ENCODE results near the gene CLK3.

CLK3 gene

GRCh38 chr15:74626336-74626735 is 10.7 kb downstream of the CLK3 start:
- Histone ChIP-seq H3K23ac (ENCODE audit: low read length) (no peak overlapping the region), H3K27ac (ENCODE audit: low read depth, low read length) (no peak overlapping the region), H4K8ac (ENCODE audit: low read depth, low read length) (no peak overlapping the region), H3K79me1 (ENCODE audit: low read length) (no peaks in the 10 kb centered on the region), H3K14ac (ENCODE audit: low read length) (no peak overlapping the region), H4K12ac (ENCODE audit: low read depth, low read length) (no peak overlapping the region), H3K4me3 (ENCODE audit: low read depth, low read length) (no peak overlapping the region), H3K18ac (ENCODE audit: low read length) (no peak overlapping the region), H2AK5ac (ENCODE audit: low read length) (no peak overlapping the region), H3K9me3 (ENCODE audit: insufficient read depth, low read depth, low read length) (no peaks in the 10 kb centered on the region), H2BK120ac (ENCODE audit: insufficient read depth, low read length, poor library complexity) (no peak overlapping the region), H2BK5ac (ENCODE audit: low read depth, low read length, poor library complexity) (no peak overlapping the region), H3K4me2 (ENCODE audit: low read length) (no peak overlapping the region), H3K4me1 (ENCODE audit: control insufficient read depth in 1 of 2, insufficient read depth in 2 of 2, low read length in 2 of 2) (no peaks in the 10 kb centered on the region), H2AFZ (ENCODE audit: insufficient read depth, low read length, poor library complexity) (no peak overlapping the region), H4K91ac (ENCODE audit: low read depth, low read length) (no peak overlapping the region), H2BK12ac (ENCODE audit: low read length) (no peak overlapping the region), H3K4ac (ENCODE audit: low read depth, low read length) (no peak overlapping the region), H3K36me3 (ENCODE audit: control insufficient read depth in 1 of 2, insufficient read depth in 2 of 2, low read length in 2 of 2) (peaks cover 98% of the 10 kb centered on the region in 2 experiments), H3K79me2 (ENCODE audit: control insufficient read depth, insufficient read depth, low read length, poor library complexity) (no peaks in the 10 kb centered on the region), H3K9ac (ENCODE audit: low read length) (no peak overlapping the region), H3K27me3 (ENCODE audit: insufficient read depth, low read length) (no peaks in the 10 kb centered on the region)
- no peak for DNase-seq
- no CpG with 5 or more reads among the region's 7 CpGs for WGBS (ENCODE audit: extremely low coverage, insufficient coverage, insufficient read length)

DNA sequence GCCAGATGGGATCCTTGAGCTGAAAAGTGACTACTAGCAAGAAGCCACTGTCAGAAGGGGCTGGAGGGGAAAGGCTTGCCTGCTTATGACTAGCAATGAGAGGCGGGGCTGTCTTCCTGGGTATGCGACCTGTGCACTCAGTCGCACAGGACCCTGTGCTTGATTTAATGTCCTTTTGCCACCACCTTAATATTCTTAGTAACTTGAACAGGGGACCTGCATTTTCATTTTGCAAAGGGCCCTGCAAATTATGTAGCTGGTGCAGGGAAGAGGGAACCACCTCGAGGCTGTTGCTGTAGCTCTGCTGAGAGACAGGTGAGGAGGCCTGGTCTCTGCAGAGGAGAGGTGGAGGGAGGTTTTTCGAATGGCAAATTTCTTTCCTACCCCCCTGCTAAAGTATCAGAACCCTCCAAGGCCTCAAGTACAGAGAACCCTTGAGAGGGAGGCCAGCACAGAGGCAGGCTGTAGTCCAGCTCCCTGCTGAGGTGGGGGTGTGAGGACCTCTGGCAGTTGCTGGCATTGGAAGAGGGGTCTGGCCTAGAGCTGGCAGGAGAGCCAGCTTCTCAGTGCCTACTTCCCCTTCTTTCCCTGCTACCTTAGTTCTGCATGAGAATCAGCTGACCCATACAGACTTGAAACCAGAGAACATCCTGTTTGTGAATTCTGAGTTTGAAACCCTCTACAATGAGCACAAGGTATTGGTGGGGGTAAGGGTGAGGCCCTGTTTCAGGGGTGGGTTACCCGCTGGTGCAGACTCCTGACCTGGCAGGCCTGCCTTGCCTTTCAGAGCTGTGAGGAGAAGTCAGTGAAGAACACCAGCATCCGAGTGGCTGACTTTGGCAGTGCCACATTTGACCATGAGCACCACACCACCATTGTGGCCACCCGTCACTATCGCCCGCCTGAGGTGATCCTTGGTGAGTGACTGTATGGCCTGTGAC is 11.4 kb downstream of the CLK3 start:
- Histone ChIP-seq H4K8ac (ENCODE audit: low read depth, low read length) (no peak overlapping the region), H4K12ac (ENCODE audit: low read depth, low read length) (no peak overlapping the region), H3K4me1 (ENCODE audit: control insufficient read depth in 1 of 2, insufficient read depth in 2 of 2, low read length in 2 of 2) (no peaks in the 10 kb centered on the region), H2BK5ac (ENCODE audit: low read depth, low read length, poor library complexity) (no peak overlapping the region), H3K27me3 (ENCODE audit: insufficient read depth, low read length) (no peaks in the 10 kb centered on the region), H2BK120ac (ENCODE audit: insufficient read depth, low read length, poor library complexity) (no peak overlapping the region), H3K36me3 (ENCODE audit: control insufficient read depth in 1 of 2, insufficient read depth in 2 of 2, low read length in 2 of 2) (peaks cover 95 to 96% of the 10 kb centered on the region in 2 experiments), H3K79me1 (ENCODE audit: low read length) (no peaks in the 10 kb centered on the region), H3K27ac (ENCODE audit: low read depth, low read length) (no peak overlapping the region), H4K91ac (ENCODE audit: low read depth, low read length) (no peak overlapping the region), H3K79me2 (ENCODE audit: control insufficient read depth, insufficient read depth, low read length, poor library complexity) (no peaks in the 10 kb centered on the region), H3K9ac (ENCODE audit: low read length) (no peak overlapping the region), H2AFZ (ENCODE audit: insufficient read depth, low read length, poor library complexity) (no peak overlapping the region), H2AK5ac (ENCODE audit: low read length) (no peak overlapping the region), H3K9me3 (ENCODE audit: insufficient read depth, low read depth, low read length) (no peaks in the 10 kb centered on the region), H3K18ac (ENCODE audit: low read length) (no peak overlapping the region), H3K4me2 (ENCODE audit: low read length) (no peak overlapping the region), H2BK12ac (ENCODE audit: low read length) (no peak overlapping the region), H3K4me3 (ENCODE audit: low read depth, low read length) (no peak overlapping the region), H3K4ac (ENCODE audit: low read depth, low read length) (no peak overlapping the region), H3K14ac (ENCODE audit: low read length) (no peak overlapping the region), H3K23ac (ENCODE audit: low read length) (no peak overlapping the region)
- WGBS (ENCODE audit: extremely low coverage, insufficient coverage, insufficient read length), result no CpG with 5 or more reads among the region's 10 CpGs
- no peak for DNase-seq

DNA sequence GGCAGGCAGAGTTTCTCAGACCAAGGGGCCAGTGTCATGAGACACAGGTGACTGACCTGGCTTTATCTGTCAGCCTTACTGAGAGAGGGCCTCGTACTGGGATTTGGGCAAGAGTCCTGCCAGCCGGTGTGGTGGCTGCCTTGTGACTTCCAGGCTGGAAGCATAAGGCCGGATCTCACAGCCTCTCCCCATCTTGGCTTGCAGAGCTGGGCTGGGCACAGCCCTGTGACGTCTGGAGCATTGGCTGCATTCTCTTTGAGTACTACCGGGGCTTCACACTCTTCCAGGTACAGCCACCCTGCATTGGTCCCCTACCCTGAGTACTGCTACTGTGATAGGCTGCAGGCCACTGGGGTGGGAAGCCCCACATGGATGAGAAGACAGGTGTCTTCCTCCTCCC is 12.1 kb downstream of the CLK3 start:
- no peak overlapping the region for H2BK12ac ChIP-seq (ENCODE audit: low read length)
- H3K27me3 ChIP-seq (ENCODE audit: insufficient read depth, low read length), result no peaks in the 10 kb centered on the region
- no peak overlapping the region for H3K4me3 ChIP-seq (ENCODE audit: low read depth, low read length)
- no peak overlapping the region for H4K8ac ChIP-seq (ENCODE audit: low read depth, low read length)
- H3K9ac ChIP-seq (ENCODE audit: low read length), result no peak overlapping the region
- no peak overlapping the region for H2BK120ac ChIP-seq (ENCODE audit: insufficient read depth, low read length, poor library complexity)
- no peaks in the 10 kb centered on the region for H3K79me1 ChIP-seq (ENCODE audit: low read length)
- H3K4me2 ChIP-seq (ENCODE audit: low read length), result no peak overlapping the region
- no CpG with 5 or more reads among the region's 5 CpGs for WGBS (ENCODE audit: extremely low coverage, insufficient coverage, insufficient read length)
- H3K36me3 ChIP-seq (ENCODE audit: control insufficient read depth in 1 of 2, insufficient read depth in 2 of 2, low read length in 2 of 2), result peaks cover 95 to 96% of the 10 kb centered on the region in 2 experiments
- no peak overlapping the region for H3K27ac ChIP-seq (ENCODE audit: low read depth, low read length)
- DNase-seq, result no peak
- H3K14ac ChIP-seq (ENCODE audit: low read length), result no peak overlapping the region
- no peak overlapping the region for H4K12ac ChIP-seq (ENCODE audit: low read depth, low read length)
- H3K79me2 ChIP-seq (ENCODE audit: control insufficient read depth, insufficient read depth, low read length, poor library complexity), result no peaks in the 10 kb centered on the region
- no peak overlapping the region for H4K91ac ChIP-seq (ENCODE audit: low read depth, low read length)
- H3K4ac ChIP-seq (ENCODE audit: low read depth, low read length), result no peak overlapping the region
- H3K9me3 ChIP-seq (ENCODE audit: insufficient read depth, low read depth, low read length), result no peaks in the 10 kb centered on the region
- H3K4me1 ChIP-seq (ENCODE audit: control insufficient read depth in 1 of 2, insufficient read depth in 2 of 2, low read length in 2 of 2), result no peaks in the 10 kb centered on the region
- H3K23ac ChIP-seq (ENCODE audit: low read length), result no peak overlapping the region
- no peak overlapping the region for H3K18ac ChIP-seq (ENCODE audit: low read length)
- H2AK5ac ChIP-seq (ENCODE audit: low read length), result no peak overlapping the region
- no peak overlapping the region for H2AFZ ChIP-seq (ENCODE audit: insufficient read depth, low read length, poor library complexity)
- H2BK5ac ChIP-seq (ENCODE audit: low read depth, low read length, poor library complexity), result no peak overlapping the region

- H3K27ac ChIP-seq (ENCODE audit: low read depth, low read length), result no peak overlapping the region
- H3K9me3 ChIP-seq (ENCODE audit: insufficient read depth, low read depth, low read length), result no peaks in the 10 kb centered on the region
- no peaks in the 10 kb centered on the region for H3K79me1 ChIP-seq (ENCODE audit: low read length)
- H2BK5ac ChIP-seq (ENCODE audit: low read depth, low read length, poor library complexity), result no peak overlapping the region
- H3K9ac ChIP-seq (ENCODE audit: low read length), result no peak overlapping the region
- H2AK5ac ChIP-seq (ENCODE audit: low read length), result no peak overlapping the region
- no peak overlapping the region for H3K14ac ChIP-seq (ENCODE audit: low read length)
- H4K91ac ChIP-seq (ENCODE audit: low read depth, low read length), result no peak overlapping the region
- H4K8ac ChIP-seq (ENCODE audit: low read depth, low read length), result no peak overlapping the region
- H2BK12ac ChIP-seq (ENCODE audit: low read length), result no peak overlapping the region
- no CpG with 5 or more reads among the region's 3 CpGs for WGBS (ENCODE audit: extremely low coverage, insufficient coverage, insufficient read length)
- DNase-seq, result no peak
- H3K4me3 ChIP-seq (ENCODE audit: low read depth, low read length), result no peak overlapping the region
- no peaks in the 10 kb centered on the region for H3K4me1 ChIP-seq (ENCODE audit: control insufficient read depth in 1 of 2, insufficient read depth in 2 of 2, low read length in 2 of 2)
- H3K4me2 ChIP-seq (ENCODE audit: low read length), result no peak overlapping the region
- peaks cover 95 to 96% of the 10 kb centered on the region in 2 experiments for H3K36me3 ChIP-seq (ENCODE audit: control insufficient read depth in 1 of 2, insufficient read depth in 2 of 2, low read length in 2 of 2)
- no peak overlapping the region for H3K18ac ChIP-seq (ENCODE audit: low read length)
- H3K23ac ChIP-seq (ENCODE audit: low read length), result no peak overlapping the region
- no peak overlapping the region for H3K4ac ChIP-seq (ENCODE audit: low read depth, low read length)
- no peak overlapping the region for H2AFZ ChIP-seq (ENCODE audit: insufficient read depth, low read length, poor library complexity)
- H3K79me2 ChIP-seq (ENCODE audit: control insufficient read depth, insufficient read depth, low read length, poor library complexity), result no peaks in the 10 kb centered on the region
- H3K27me3 ChIP-seq (ENCODE audit: insufficient read depth, low read length), result no peaks in the 10 kb centered on the region
- no peak overlapping the region for H2BK120ac ChIP-seq (ENCODE audit: insufficient read depth, low read length, poor library complexity)
- no peak overlapping the region for H4K12ac ChIP-seq (ENCODE audit: low read depth, low read length)
These were observed 12.6 kb downstream of the CLK3 start for GRCh38 chr15:74628199-74628598.
